Right lobe of liver (tissue), 6 donors: ENCODE data around the gene ZNF3. TPM values are rescaled to one million over a fixed set of nuclear protein-coding genes. Genes with fewer than 3 reads are reported as not detected.
A peak's percentile ranks its signal among the peaks of the same experiment; 100 is the strongest.

Source experiments
- ATAC-seq, 4 donors: fragments of 200-7000 bp; cut with Tn5 transposase; one replicate each; pipeline ENCODE4 v1.9.1; 2020; ENCODE audit warnings: mild to moderate bottlenecking in 4 of 4, moderate library complexity in 4 of 4
- DNase-seq, 3 donors: peaks; one replicate each; pipeline ENCODE4 v3.0.0-alpha.2; 2020
- H3K27ac ChIP-seq, 3 donors: fragments of 200-600 bp; one replicate each; pipeline ENCODE4 v1.8.0; 2022
- H3K27me3 ChIP-seq, 2 donors: fragments of 200-600 bp; one replicate each; pipeline ENCODE4 v1.8.0; 2022
- H3K36me3 ChIP-seq, 4 donors: fragments of 200-600 bp; sonication (generic) in 1 of 4; one replicate each; pipeline versions ENCODE4 v1.5.1 to v1.8.0; 2017 to 2022; ENCODE audit warnings: control low read depth in 1 of 4
- H3K4me1 ChIP-seq, 4 donors: fragments of 200-600 bp; sonication (generic) in 1 of 4; one replicate each; pipeline versions ENCODE4 v1.5.1 to v1.8.0; 2017 to 2022; ENCODE audit warnings: control low read depth in 1 of 4
- H3K4me3 ChIP-seq, 3 donors: fragments of 200-600 bp; one replicate each; pipeline ENCODE4 v1.8.0; 2022
- H3K9me3 ChIP-seq, 4 donors: fragments of 200-600 bp; sonication (generic) in 1 of 4; one replicate each; pipeline versions ENCODE4 v1.5.1 to v1.8.0; 2017 to 2022; ENCODE audit warnings: control low read depth in 1 of 4
- POLR2A ChIP-seq: fragments of 450-650 bp; IDR thresholded peaks from one replicate; pipeline ENCODE4 v1.6.1; 2017; ENCODE audit warnings: antibody characterized with exemption, mild to moderate bottlenecking
- WGBS: methylation state at CpG from one replicate; pipeline ENCODE4 v1.1.6; 2018; ENCODE audit warnings: low coverage, low lambda C conversion rate; ENCODE audit not compliant: insufficient coverage; ENCODE audit errors: missing lambda C conversion rate; 5-methylcytosine and 5-hydroxymethylcytosine counted together
- intact Hi-C, 2 donors: fragments of 100-400 bp; cut with DNase I; formaldehyde crosslinking; loops; one replicate each; pipeline versions ENCODE4 v1.11.2 to v1.14.1; 2022
- total RNA-seq, 6 experiments: library from RNA; depleted of rRNA in 2 of 6; stranded (reverse); fragments of >200 nt in 2 of 6; fragmentation: NEBNext Ultra II Directional in 3 of 6; extraction: Animal tissue kit (Norgen Biotek cat#: 25700) in 3 of 6; gene quantifications; one replicate each; pipeline versions ENCODE4 v1.1.0 to v1.2.4, GENCODE V29; 2016 to 2023
- TF ChIP-seq, protein P1 (sequence below), 4 donors: fragments of 200-600 bp in 3 of 4; fragments of 450-650 bp in 1 of 4; IDR thresholded peaks; one replicate each; pipeline versions ENCODE4 v1.5.1 to v1.8.0; 2016 to 2022; ENCODE audit warnings: antibody characterized with exemption in 4 of 4, mild to moderate bottlenecking in 2 of 4
- donor health status: DM: no; HTN: yes; CAD: no.
- donor health status: DM: no; HTN: no; CAD: no.
- donor health status: DM: no; HTN: no; CAD: no.
- donor health status: DM: no; HTN: yes; CAD: no.
- donor health status: DM: no; HTN: yes; CAD: no.

The ZNF3 gene
- total RNA-seq, 6 experiments from 2014 or later: 9.7 to 18.8 (median 14.0) TPM

DNA sequence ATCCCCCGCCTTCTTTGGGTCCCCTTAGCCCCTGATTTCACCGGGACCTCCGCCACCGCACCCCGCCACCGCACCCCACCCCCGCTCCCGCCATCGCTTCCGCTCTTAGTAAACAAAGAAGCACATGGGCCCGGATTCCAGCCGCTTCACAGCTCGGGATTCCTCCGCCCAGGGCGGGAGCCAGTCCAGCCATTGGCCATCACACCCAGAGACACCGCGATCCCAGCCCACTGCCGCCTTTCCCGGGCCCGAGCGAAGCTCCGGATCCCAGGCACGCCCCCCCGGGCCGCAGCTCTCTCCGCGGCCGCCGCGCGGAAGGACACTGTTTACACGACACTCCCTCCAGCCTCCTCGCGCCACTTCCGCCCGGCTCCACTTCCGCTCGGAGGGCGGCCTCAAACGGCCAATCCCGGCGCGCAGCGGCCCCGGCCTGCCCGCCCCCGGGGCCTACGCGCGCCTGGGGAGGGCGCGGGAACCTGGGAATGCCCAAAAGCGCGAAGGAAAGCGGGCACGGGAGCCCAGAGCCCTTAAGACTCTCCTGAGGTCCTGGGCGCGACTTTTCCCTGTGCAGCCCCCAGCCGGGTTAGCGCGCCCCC is 19.0 kb upstream of the ZNF3 start:
- Histone ChIP-seq H3K9me3 (no peaks in the 10 kb centered on the region), H3K4me1 (peaks cover 0 to 6% (median 0%) of the 10 kb centered on the region in 4 donors), H3K27ac (peak overlapping the region; percentile 67 to 90 (median 83)), H3K27me3 (no peaks in the 10 kb centered on the region), H3K36me3 (peaks cover 8 to 41% (median 30%) of the 10 kb centered on the region in 4 donors), H3K4me3 (peak overlapping the region; percentile 80 to 93 (median 84))
- DNase-seq: peak; percentile 95
- intact Hi-C loops: no loop called here
- peak; percentile 82 to 92 (median 88) for ATAC-seq
- 0% methylated on average over 31 of the region's 61 CpGs for WGBS
- no peak for TF ChIP-seq POLR2A
- TF ChIP-seq, protein P1, sequence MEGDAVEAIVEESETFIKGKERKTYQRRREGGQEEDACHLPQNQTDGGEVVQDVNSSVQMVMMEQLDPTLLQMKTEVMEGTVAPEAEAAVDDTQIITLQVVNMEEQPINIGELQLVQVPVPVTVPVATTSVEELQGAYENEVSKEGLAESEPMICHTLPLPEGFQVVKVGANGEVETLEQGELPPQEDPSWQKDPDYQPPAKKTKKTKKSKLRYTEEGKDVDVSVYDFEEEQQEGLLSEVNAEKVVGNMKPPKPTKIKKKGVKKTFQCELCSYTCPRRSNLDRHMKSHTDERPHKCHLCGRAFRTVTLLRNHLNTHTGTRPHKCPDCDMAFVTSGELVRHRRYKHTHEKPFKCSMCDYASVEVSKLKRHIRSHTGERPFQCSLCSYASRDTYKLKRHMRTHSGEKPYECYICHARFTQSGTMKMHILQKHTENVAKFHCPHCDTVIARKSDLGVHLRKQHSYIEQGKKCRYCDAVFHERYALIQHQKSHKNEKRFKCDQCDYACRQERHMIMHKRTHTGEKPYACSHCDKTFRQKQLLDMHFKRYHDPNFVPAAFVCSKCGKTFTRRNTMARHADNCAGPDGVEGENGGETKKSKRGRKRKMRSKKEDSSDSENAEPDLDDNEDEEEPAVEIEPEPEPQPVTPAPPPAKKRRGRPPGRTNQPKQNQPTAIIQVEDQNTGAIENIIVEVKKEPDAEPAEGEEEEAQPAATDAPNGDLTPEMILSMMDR (IDR thresholded peaks at IDR 0.05): no peak

DNA sequence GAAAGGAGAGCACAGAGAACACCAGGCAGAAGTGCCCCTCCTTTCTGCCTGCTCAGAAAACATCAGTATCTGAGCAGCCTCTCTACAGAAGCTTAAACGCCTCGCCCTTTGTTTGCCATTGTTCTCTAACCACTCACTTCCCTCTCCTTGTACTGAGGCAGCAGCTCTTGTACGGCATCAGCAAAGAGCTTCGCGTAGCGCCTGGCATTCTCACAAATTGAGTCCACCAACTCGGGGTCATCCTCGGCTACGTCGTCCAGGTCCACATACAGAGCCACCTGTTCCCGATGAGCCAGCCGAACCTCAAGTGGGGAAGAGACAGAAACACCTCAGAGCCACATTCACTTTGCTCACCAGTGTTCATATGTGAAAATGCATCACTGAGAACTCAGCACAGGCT is 17.9 kb upstream of the ZNF3 start:
- 74% methylated on average over 9 of the region's 12 CpGs for WGBS
- peaks cover 8 to 52% (median 37%) of the 10 kb centered on the region in 4 donors for H3K36me3 ChIP-seq

DNA sequence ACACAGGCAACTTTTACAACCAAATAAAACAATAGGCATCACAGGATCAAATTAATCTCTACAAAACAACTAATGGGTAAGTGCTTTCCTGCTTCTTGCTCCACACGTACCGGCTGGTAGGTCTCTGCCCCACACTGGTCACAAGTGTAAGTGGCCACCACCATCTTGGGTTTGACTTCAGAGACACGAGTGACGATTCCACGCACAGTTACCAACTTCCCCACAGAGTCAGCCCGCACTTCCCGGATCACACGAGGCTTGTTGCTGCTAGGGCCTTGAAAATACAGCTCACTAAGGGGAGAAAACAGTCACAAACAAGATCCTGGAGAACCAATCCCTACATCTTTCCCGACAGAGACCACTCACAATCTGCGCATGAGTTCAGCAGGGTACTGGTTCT is 17.4 kb upstream of the ZNF3 start:
- 87% methylated on average over 7 of the region's 10 CpGs for WGBS
- Histone ChIP-seq H3K27me3 (no peaks in the 10 kb centered on the region), H3K36me3 (peaks cover 8 to 58% (median 41%) of the 10 kb centered on the region in 4 donors), H3K4me1 (peaks cover 0 to 6% (median 0%) of the 10 kb centered on the region in 4 donors), H3K4me3 (no peak overlapping the region), H3K27ac (no peak overlapping the region), H3K9me3 (no peaks in the 10 kb centered on the region)
- no peak for ATAC-seq
- DNase-seq: no peak
- TF ChIP-seq, protein P1 (IDR thresholded peaks at IDR 0.05): no peak
- no peak for TF ChIP-seq POLR2A
- intact Hi-C loops: no loop called here

More for the DNA sequence above, 17.9 kb upstream of the ZNF3 start:
- intact Hi-C loops: no loop called here
- H3K27me3 ChIP-seq: no peaks in the 10 kb centered on the region
- peak overlapping the region in 1 of 3 donors; percentile 84 for H3K4me3 ChIP-seq
- TF ChIP-seq, protein P1 (IDR thresholded peaks at IDR 0.05): no peak
- no peak for TF ChIP-seq POLR2A
- no peak for DNase-seq
- H3K27ac ChIP-seq: no peak overlapping the region
- no peak for ATAC-seq
- H3K4me1 ChIP-seq: peaks cover 0 to 6% (median 0%) of the 10 kb centered on the region in 4 donors
- no peaks in the 10 kb centered on the region for H3K9me3 ChIP-seq

DNA sequence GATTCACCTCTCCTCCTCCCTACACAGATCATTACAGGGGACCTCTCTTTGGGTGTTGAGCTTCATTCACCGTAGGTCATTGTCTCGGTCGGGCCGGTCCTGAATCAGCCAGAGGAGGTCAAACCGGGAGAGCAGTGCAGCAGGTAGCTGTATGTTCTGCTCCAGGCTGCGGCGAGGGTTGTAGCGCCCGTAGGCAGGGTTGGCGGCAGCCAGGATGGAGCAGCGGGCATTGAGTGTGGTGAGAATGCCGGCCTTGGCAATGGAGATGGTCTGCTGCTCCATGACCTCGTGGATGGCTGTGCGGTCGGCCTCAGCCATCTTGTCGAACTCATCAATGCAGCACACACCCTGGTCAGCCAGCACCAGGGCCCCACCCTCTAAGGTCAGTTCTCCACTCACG is 14.2 kb upstream of the ZNF3 start:
- H3K27me3 ChIP-seq: no peaks in the 10 kb centered on the region
- peaks cover 8 to 90% (median 53%) of the 10 kb centered on the region in 4 donors for H3K36me3 ChIP-seq
- 89% methylated on average over 7 of the region's 17 CpGs for WGBS
- TF ChIP-seq, protein P1 (IDR thresholded peaks at IDR 0.05): no peak
- TF ChIP-seq POLR2A: no peak
- no peaks in the 10 kb centered on the region for H3K9me3 ChIP-seq
- H3K4me1 ChIP-seq: peaks cover 0 to 6% (median 0%) of the 10 kb centered on the region in 4 donors
- no peak overlapping the region for H3K4me3 ChIP-seq
- intact Hi-C loops: no loop called here
- DNase-seq (peak in 1 of 3 donors; percentile 30), ATAC-seq (no peak)
- H3K27ac ChIP-seq: no peak overlapping the region
